DND-41 (cell line): ENCODE measurements around the gene GAS2.

ENCODE experiments used
- ATAC-seq: fragments of 200-7000 bp; cut with Tn5 transposase; 3 replicates; pipeline ENCODE4 v1.9.1; 2021; ENCODE audit warnings: low read depth; ENCODE audit not compliant: insufficient read depth
- DNase-seq: peaks from one replicate; pipeline ENCODE4 v3.0.0-alpha.2; 2020
- H2AFZ ChIP-seq: 2 replicates; pipeline ENCODE4 v1.6.0; 2012; ENCODE audit warnings: low read depth, low read length
- H3K27ac ChIP-seq: 2 replicates; pipeline ENCODE4 v1.5.1; 2012; ENCODE audit warnings: low read length, inconsistent platforms
- H3K27me3 ChIP-seq: fragments of 200-600 bp; sonication (generic); 2 replicates; pipeline ENCODE4 v1.6.0; 2012; ENCODE audit warnings: low read length, mild to moderate bottlenecking, inconsistent platforms; ENCODE audit not compliant: insufficient read depth, poor library complexity
- H3K36me3 ChIP-seq: 2 replicates; pipeline ENCODE4 v1.5.1; 2012; ENCODE audit warnings: low read length, inconsistent platforms; ENCODE audit not compliant: insufficient read depth
- H3K4me1 ChIP-seq: 2 replicates; pipeline ENCODE4 v1.5.1; 2012; ENCODE audit warnings: mild to moderate bottlenecking, low read length; ENCODE audit not compliant: insufficient read depth
- H3K4me2 ChIP-seq: 2 replicates; pipeline ENCODE4 v1.6.0; 2012; ENCODE audit warnings: mild to moderate bottlenecking, moderate library complexity, low read length, inconsistent platforms; ENCODE audit not compliant: insufficient read depth
- H3K4me3 ChIP-seq, 2 experiments: fragments of 200-600 bp in 1 of 2; shearing (Covaris generic) in 1 of 2; 2 replicates each; pipeline ENCODE4 v1.5.1; 2012 to 2016; ENCODE audit warnings: inconsistent platforms in 2 of 2, low read length in 2 of 2, mild to moderate bottlenecking in 2 of 2, low read depth in 1 of 2, moderate library complexity in 1 of 2
- H3K79me2 ChIP-seq: 2 replicates; pipeline ENCODE4 v1.6.0; 2012; ENCODE audit warnings: low read length, inconsistent platforms; ENCODE audit not compliant: insufficient read depth
- H3K9ac ChIP-seq: 2 replicates; pipeline ENCODE4 v1.6.0; 2012; ENCODE audit warnings: low read depth, mild to moderate bottlenecking, inconsistent platforms, low read length, moderate library complexity
- H3K9me3 ChIP-seq: 2 replicates; pipeline ENCODE4 v1.5.1; 2012; ENCODE audit warnings: low read length, moderate library complexity, mild to moderate bottlenecking, inconsistent platforms; ENCODE audit not compliant: insufficient read depth, severe bottlenecking
- H4K20me1 ChIP-seq: 2 replicates; pipeline ENCODE4 v1.6.0; 2012; ENCODE audit warnings: low read length; ENCODE audit not compliant: insufficient read depth
- CTCF ChIP-seq: IDR thresholded peaks from 2 replicates; pipeline ENCODE4 v1.5.1; 2012; ENCODE audit warnings: borderline replicate concordance, low read length, moderate library complexity, mild to moderate bottlenecking; ENCODE audit not compliant: poor library complexity, severe bottlenecking; ENCODE audit errors: extremely low read depth
- EZH2 ChIP-seq: IDR thresholded peaks from 3 replicates; pipeline ENCODE4 v1.6.1; 2012; ENCODE audit warnings: borderline replicate concordance, low read depth, mild to moderate bottlenecking, moderate library complexity, low read length, inconsistent platforms; ENCODE audit not compliant: severe bottlenecking

The GAS2 gene

GRCh38 chr11:22807855-22808570 lies 141.6 kb downstream of the GAS2 start:
- H3K27ac ChIP-seq: no peak overlapping the region
- ATAC-seq: no peak
- TF ChIP-seq CTCF (no peak), EZH2 (no peak)

GRCh38 chr11:22808571-22809197 lies 142.3 kb downstream of the GAS2 start:
- Histone ChIP-seq H3K4me1 (0 out of 2 replicates have a peak, but pooled peaks cover 3% of the 10 kb centered on the region), H3K79me2 (no peaks in the 10 kb centered on the region), H3K9ac (no peak overlapping the region), H3K36me3 (no peaks in the 10 kb centered on the region), H2AFZ (no peak overlapping the region), H3K4me2 (no peak overlapping the region), H3K27ac (no peak overlapping the region), H3K27me3 (no peaks in the 10 kb centered on the region), H3K9me3 (no peaks in the 10 kb centered on the region), H3K4me3 (no peak overlapping the region), H4K20me1 (no peaks in the 10 kb centered on the region)
- no peak for DNase-seq
- TF ChIP-seq EZH2 (no peak), CTCF (no peak)
- ATAC-seq: no peak

More at GRCh38 chr11:22807855-22808570, 141.6 kb downstream of the GAS2 start:
- no peak for DNase-seq
- H3K9me3 ChIP-seq: no peaks in the 10 kb centered on the region
- no peaks in the 10 kb centered on the region for H3K36me3 ChIP-seq
- H3K4me1 ChIP-seq: 0 out of 2 replicates have a peak, but pooled peaks cover 3% of the 10 kb centered on the region
- H3K79me2 ChIP-seq: no peaks in the 10 kb centered on the region
- H3K4me3 ChIP-seq: no peak overlapping the region
- no peak overlapping the region for H2AFZ ChIP-seq
- H3K9ac ChIP-seq: no peak overlapping the region
- no peaks in the 10 kb centered on the region for H4K20me1 ChIP-seq
- H3K27me3 ChIP-seq: no peaks in the 10 kb centered on the region
- no peak overlapping the region for H3K4me2 ChIP-seq

GRCh38 chr11:22809893-22810292 lies 143.5 kb downstream of the GAS2 start:
- Histone ChIP-seq H3K27me3 (no peaks in the 10 kb centered on the region), H3K4me2 (no peak overlapping the region), H3K9ac (no peak overlapping the region), H3K9me3 (no peaks in the 10 kb centered on the region), H2AFZ (no peak overlapping the region), H3K36me3 (no peaks in the 10 kb centered on the region), H3K4me1 (0 out of 2 replicates have a peak, but pooled peaks cover 3% of the 10 kb centered on the region), H4K20me1 (no peaks in the 10 kb centered on the region), H3K79me2 (no peaks in the 10 kb centered on the region), H3K4me3 (no peak overlapping the region), H3K27ac (no peak overlapping the region)
- no peak for ATAC-seq
- TF ChIP-seq EZH2: no peak
- no peak for TF ChIP-seq CTCF
- no peak for DNase-seq
